Transverse colon (tissue), 4 donors: ENCODE results near the gene ADAM10. TPM values are rescaled to one million over a fixed set of nuclear protein-coding genes. Genes with fewer than 3 reads are reported as not detected.

Experiments
- DNase-seq: peaks from one replicate; pipeline ENCODE4 v3.0.0-alpha.2; 2019
- H3K27ac ChIP-seq, 4 donors: fragments of 200-600 bp; sonication (generic); 2 replicates each; pipeline ENCODE4 v1.5.1; 2016 to 2018; ENCODE audit warnings: inconsistent platforms in 4 of 4
- H3K27me3 ChIP-seq: fragments of 200-600 bp; sonication (generic); 2 replicates; pipeline ENCODE4 v1.5.1; 2017; ENCODE audit warnings: inconsistent platforms
- H3K36me3 ChIP-seq, 4 donors: fragments of 200-600 bp; sonication (generic); 2 replicates each; pipeline ENCODE4 v1.5.1; 2017 to 2019; ENCODE audit warnings: inconsistent platforms in 4 of 4
- H3K4me1 ChIP-seq, 4 donors: fragments of 200-600 bp; sonication (generic); 2 replicates each; pipeline ENCODE4 v1.5.1; 2017 to 2020; ENCODE audit warnings: inconsistent platforms in 4 of 4
- H3K4me3 ChIP-seq, 4 donors: fragments of 200-600 bp; sonication (generic); 1 replicate in 1 of 4; 2 replicates in 3 of 4; pipeline versions ENCODE4 v1.5.1 to v1.6.1; 2017 to 2019; ENCODE audit warnings: inconsistent platforms in 4 of 4
- H3K9me3 ChIP-seq, 2 donors: fragments of 200-600 bp; sonication (generic); 2 replicates each; pipeline ENCODE4 v1.5.1; 2017 to 2019; ENCODE audit warnings: inconsistent platforms in 2 of 2
- EP300 ChIP-seq: sonication (generic); formaldehyde crosslinking; IDR thresholded peaks from one replicate; pipeline ENCODE4 v1.6.1; 2017; ENCODE audit warnings: antibody characterized with exemption, low read depth
- POLR2A ChIP-seq: fragments of 450-650 bp; IDR thresholded peaks from one replicate; pipeline ENCODE4 v1.6.1; 2016; ENCODE audit warnings: antibody characterized with exemption, mild to moderate bottlenecking, moderate library complexity
- POLR2AphosphoS5 ChIP-seq, 3 donors: sonication (generic); formaldehyde crosslinking; IDR thresholded peaks; one replicate each; pipeline ENCODE4 v1.6.1; 2016; ENCODE audit warnings: antibody characterized with exemption in 3 of 3
- WGBS, 2 donors: methylation state at CpG; one replicate each; pipeline ENCODE4 v1.1.5; 2018; ENCODE audit warnings: low coverage in 1 of 2; 5-methylcytosine and 5-hydroxymethylcytosine counted together
- in situ Hi-C, 4 donors: fragments of 200-750 bp; cut with MboI; loops; one replicate each; pipeline versions ENCODE4 v1.15.0 to v1.15.1; 2017; ENCODE audit warnings: low sequenced_read_pairs in 3 of 4, low pct_ligation_motif_present in 1 of 4, low pct_unique_long_range_greater_than_20kb in 1 of 4
- intact Hi-C: fragments of 100-400 bp; cut with DNase I; formaldehyde crosslinking; loops from one replicate; pipeline ENCODE4 v1.15.1; 2023; ENCODE audit warnings: low total_unique reads
- total RNA-seq, 4 donors: library from RNA; depleted of rRNA; stranded (reverse); fragments of >200 nt; gene quantifications; one replicate each; pipeline ENCODE4 v1.1.0, GENCODE V29; 2016
- TF ChIP-seq, protein P1 (sequence below), 5 experiments: fragments of 200-600 bp in 3 of 5; fragments of 450-650 bp in 2 of 5; sonication (generic) in 3 of 5; IDR thresholded peaks; 1 replicate in 2 of 5; 2 replicates in 3 of 5; pipeline ENCODE4 v1.5.1; 2016 to 2017; ENCODE audit warnings: antibody characterized with exemption in 5 of 5, inconsistent platforms in 3 of 5, mild to moderate bottlenecking in 2 of 5, moderate library complexity in 1 of 5

ADAM10 gene
- total RNA-seq, 4 donors from 2014 or later, result 45.3 to 941 (median 69.1) TPM

DNA sequence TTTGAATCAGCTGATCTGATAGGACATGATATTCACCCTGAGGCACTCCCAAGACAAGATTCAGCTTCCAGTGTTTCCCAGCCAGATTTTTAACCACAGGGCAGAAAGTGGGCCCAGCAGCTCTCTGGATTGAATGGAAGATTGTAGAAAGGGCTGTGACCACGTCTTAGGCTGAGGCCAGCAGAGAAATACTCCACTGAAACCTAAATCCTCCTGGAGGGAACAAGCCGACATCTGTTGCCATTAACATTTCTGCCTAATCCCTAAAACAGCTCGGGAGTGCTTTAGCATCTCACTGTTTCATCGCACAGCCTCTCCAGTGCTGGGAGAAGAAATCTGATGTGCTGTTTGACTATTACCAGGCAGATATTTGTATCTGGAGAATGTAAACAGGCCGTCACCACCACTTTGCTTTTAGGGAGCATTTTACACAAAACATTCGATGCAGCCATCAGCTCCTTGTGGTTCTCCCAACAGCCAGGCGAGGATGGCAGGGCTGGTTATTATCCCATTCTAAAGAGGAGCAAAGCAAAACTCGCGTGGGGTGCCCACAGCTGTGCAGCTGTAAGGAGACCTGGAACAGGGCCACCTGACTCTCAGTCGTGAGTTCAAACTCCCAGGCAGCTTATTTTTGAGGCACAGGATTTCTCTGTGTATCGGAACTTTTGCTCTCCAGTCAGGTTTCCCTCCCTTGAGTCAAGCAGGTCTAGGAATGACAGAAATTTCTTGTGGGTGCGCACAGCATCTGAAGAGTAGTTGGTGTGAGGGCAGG is 200.3 kb downstream of the ADAM10 start:
- H3K36me3 ChIP-seq, result no peaks in the 10 kb centered on the region
- no peaks in the 10 kb centered on the region for H3K27me3 ChIP-seq
- H3K4me1 ChIP-seq, result peaks cover 5 to 14% (median 12%) of the 10 kb centered on the region in 4 donors
- in situ Hi-C loops, result no loop called here
- TF ChIP-seq POLR2A, result no peak
- TF ChIP-seq POLR2AphosphoS5 (IDR thresholded peaks at IDR 0.05), result peak in 1 of 3 donors; percentile 19
- intact Hi-C loops, result no loop called here
- WGBS, 2 donors, result 77 to 82% methylated on average over 2 to 12 of the region's 12 CpGs
- no peak overlapping the region for H3K4me3 ChIP-seq
- no peaks in the 10 kb centered on the region for H3K9me3 ChIP-seq
- H3K27ac ChIP-seq, result peak overlapping the region in 3 of 4 donors; percentile 4 to 56 (median 12)
- DNase-seq, result no peak

DNA sequence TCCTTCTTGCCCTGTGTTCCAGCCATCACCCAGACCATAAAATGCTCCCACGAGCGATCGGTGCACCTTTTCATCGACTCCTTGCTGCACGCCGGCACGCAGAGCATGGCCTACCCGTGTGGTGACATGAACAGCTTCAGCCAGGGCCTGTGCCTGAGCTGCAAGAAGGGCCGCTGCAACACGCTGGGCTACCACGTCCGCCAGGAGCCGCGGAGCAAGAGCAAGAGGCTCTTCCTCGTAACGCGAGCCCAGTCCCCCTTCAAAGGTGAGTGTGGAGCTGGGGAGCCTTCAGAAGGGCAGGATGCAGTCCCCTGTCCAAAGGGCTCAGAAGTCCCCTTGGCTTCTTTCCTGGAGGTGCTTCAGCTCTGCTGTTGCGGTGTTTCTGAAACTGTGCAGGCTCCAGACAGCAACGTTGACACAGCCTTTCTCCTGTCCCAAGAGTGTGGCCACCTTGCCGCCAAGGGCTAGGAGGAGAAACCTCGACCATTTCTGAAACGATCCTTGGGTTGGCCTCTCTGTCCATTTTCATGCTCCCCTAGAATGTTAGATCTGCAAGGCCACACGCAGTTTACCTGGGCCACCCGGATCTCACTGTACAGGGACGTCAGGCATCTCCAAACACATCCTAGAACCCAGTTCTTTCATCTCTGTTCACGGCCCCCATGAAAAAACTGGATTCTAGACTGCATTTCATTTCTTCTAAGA is 201.0 kb downstream of the ADAM10 start:
- TF ChIP-seq EP300, result no peak
- Histone ChIP-seq H3K27ac (peak overlapping the region in 2 of 4 donors; percentile 12 to 56), H3K27me3 (no peaks in the 10 kb centered on the region), H3K4me3 (no peak overlapping the region), H3K36me3 (no peaks in the 10 kb centered on the region), H3K4me1 (peaks cover 5 to 14% (median 12%) of the 10 kb centered on the region in 4 donors), H3K9me3 (no peaks in the 10 kb centered on the region)
- DNase-seq, result no peak
- intact Hi-C loops (no loop called here), in situ Hi-C loops (no loop called here)
- 88 to 100% methylated on average over 4 to 26 of the region's 26 CpGs for WGBS, 2 donors

DNA sequence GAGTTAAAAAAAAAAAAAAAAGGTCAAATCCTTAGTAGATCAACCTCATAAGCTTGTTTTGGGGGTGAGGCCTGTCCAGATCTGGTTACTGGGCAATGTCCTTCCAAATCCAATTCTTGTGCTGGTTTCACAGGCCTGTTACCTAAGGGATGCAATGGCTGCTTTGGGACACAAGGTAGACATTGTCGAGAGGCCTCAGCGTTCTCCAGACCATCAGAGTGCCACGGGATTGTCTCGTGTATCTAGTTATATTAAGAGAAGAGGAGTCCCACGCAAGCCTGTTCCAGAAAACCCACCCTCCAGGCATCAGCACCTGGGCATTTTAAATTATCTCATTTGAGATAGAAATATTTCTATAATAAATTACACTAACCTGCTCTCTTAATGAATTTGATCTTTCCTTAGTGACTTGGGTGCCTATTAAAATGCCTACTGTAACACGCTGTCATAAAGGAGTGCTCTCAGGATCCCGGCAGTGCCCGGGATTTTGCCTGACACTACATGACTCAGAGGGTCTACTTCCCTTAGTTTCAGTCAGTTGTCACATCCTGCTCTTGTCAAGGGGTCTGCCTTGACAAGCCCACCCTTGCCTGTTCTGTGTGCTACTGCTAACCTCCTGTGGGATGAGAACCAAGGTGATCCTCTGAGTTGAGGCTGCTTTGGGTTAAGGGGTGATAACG is 201.7 kb downstream of the ADAM10 start:
- Histone ChIP-seq H3K9me3 (no peaks in the 10 kb centered on the region), H3K4me1 (peaks cover 5 to 13% (median 12%) of the 10 kb centered on the region in 4 donors), H3K27me3 (no peaks in the 10 kb centered on the region), H3K27ac (no peak overlapping the region), H3K36me3 (no peaks in the 10 kb centered on the region), H3K4me3 (no peak overlapping the region)
- in situ Hi-C loops, result no loop called here
- DNase-seq, result no peak
- 92 to 96% methylated on average over 2 to 9 of the region's 9 CpGs for WGBS, 2 donors
- TF ChIP-seq POLR2A (no peak), POLR2AphosphoS5 (IDR thresholded peaks at IDR 0.05) (no peak), EP300 (no peak)
- TF ChIP-seq, protein P1, sequence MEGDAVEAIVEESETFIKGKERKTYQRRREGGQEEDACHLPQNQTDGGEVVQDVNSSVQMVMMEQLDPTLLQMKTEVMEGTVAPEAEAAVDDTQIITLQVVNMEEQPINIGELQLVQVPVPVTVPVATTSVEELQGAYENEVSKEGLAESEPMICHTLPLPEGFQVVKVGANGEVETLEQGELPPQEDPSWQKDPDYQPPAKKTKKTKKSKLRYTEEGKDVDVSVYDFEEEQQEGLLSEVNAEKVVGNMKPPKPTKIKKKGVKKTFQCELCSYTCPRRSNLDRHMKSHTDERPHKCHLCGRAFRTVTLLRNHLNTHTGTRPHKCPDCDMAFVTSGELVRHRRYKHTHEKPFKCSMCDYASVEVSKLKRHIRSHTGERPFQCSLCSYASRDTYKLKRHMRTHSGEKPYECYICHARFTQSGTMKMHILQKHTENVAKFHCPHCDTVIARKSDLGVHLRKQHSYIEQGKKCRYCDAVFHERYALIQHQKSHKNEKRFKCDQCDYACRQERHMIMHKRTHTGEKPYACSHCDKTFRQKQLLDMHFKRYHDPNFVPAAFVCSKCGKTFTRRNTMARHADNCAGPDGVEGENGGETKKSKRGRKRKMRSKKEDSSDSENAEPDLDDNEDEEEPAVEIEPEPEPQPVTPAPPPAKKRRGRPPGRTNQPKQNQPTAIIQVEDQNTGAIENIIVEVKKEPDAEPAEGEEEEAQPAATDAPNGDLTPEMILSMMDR (IDR thresholded peaks at IDR 0.05), result no peak
- intact Hi-C loops, result no loop called here

DNA sequence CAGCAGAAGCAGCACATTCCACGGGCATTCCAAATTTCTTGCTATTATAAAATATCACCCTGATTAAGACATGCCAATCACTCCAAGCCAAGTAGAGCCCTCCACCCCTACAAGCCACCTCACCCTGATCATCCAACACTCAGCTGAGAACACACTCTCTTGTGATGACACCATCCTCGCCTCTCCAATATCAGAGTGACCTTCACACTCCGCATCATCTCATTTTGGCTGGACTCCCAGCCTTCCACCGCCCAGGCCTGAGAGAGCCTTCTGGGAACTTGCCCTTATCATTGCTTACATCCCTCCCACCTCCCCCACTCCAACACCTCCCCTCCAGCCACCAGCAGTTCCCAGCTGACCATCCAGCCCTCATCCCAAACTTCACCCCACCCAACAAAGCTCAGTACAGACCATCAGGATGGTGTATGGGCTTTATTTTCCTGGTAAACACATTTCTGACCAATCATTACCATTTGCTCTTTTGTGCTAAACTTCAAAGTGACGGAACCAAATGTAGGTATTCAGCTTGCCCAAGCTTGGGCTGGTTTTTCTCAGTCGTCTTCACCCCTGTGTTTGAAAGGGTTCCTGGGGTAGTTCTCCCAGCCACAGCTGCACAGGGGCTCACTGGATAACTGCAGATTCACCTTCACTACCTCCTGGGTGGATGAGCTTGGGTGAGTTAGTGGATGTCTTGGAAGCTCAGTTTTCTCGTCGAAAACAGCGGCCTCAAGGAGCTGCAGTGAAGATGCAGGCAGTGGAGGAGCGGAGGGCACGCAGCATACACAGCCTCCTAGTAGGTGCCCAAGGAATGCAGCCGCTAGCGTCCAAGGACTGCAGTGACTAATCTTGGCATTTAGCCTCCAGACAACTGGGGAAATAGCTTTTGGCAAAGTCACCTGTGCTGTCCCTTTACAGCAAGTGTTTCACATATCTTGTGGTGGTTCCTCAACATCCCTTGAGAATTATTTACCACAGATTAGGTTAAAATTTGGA is 202.6 kb downstream of the ADAM10 start:
- intact Hi-C loops (no loop called here), in situ Hi-C loops (no loop called here)
- DNase-seq, result no peak
- Histone ChIP-seq H3K9me3 (no peaks in the 10 kb centered on the region), H3K36me3 (no peaks in the 10 kb centered on the region), H3K27me3 (no peaks in the 10 kb centered on the region), H3K27ac (no peak overlapping the region), H3K4me1 (peaks cover 0 to 7% (median 4%) of the 10 kb centered on the region in 4 donors), H3K4me3 (no peak overlapping the region)
- WGBS, 2 donors, result 76 to 85% methylated on average over 6 to 13 of the region's 13 CpGs
- no peak for TF ChIP-seq POLR2A
- TF ChIP-seq, protein P1 (IDR thresholded peaks at IDR 0.05), result no peak
- no peak for TF ChIP-seq POLR2AphosphoS5 (IDR thresholded peaks at IDR 0.05)
- TF ChIP-seq EP300, result no peak
